NB4 (cell line): Measurements from ENCODE around the gene RSPH3.
"Not testable (repeated sequence)": the region's sequence is repeated elsewhere in the genome, so short reads cannot be mapped to it uniquely, and the experiment has no call there.

Experiments
- DNase-seq: peaks from one replicate; pipeline ENCODE4 v3.0.0; 2010; ENCODE audit warnings: low read depth
- H3K4me3 ChIP-seq: one replicate; pipeline ENCODE4 v1.5.1; 2011; ENCODE audit warnings: mild to moderate bottlenecking, low read depth, low read length, moderate library complexity
- MYC ChIP-seq: IDR thresholded peaks from 2 replicates; pipeline ENCODE4 v1.6.1; 2011; ENCODE audit warnings: low read depth, low read length
- POLR2A ChIP-seq: IDR thresholded peaks from 2 replicates; pipeline ENCODE4 v1.6.1; 2011; ENCODE audit warnings: mild to moderate bottlenecking; ENCODE audit not compliant: insufficient read length; ENCODE audit errors: extremely low read depth
- TF ChIP-seq, protein P1 (sequence below): IDR thresholded peaks from one replicate; pipeline ENCODE4 v1.5.1; 2012; ENCODE audit warnings: low read depth, low read length
- TF ChIP-seq, protein P2 (sequence below): IDR thresholded peaks from 2 replicates; pipeline ENCODE4 v1.6.1; 2011; ENCODE audit warnings: low read depth, low read length

RSPH3 gene

DNA sequence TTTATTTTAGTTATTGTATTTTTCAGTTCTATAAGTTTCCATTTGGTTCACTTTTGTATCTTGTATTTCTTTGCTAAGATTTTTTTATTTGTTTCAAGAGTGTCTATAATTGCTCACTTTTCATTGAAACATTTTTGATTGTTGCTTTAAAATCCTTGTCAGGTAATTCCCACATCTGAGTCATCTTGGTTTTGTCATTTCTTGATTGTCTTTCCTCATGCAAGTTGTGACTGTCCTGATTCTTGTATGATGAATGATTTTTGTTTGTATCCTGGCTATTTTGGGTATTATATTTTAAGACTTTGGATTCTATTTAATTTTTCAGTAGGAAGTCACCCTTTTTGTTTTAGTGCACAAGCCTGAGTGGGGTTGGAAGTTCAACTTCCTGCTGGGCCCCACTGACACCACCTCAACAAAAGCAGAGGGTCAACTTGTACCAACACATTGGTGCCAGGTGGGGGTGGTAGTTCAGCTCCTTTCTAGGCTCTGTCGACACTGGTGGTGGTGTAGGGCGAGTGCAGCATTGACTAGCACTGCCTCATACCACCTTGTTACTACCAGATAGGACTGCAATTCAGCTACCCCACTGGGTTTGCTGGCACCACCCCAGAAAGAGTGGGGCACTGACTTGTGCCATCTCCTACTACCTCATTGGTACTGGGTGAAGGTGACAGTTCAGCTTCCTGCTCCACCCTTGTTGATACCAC is 8.8 kb downstream of the RSPH3 start:
- no peak overlapping the region for H3K4me3 ChIP-seq
- TF ChIP-seq, protein P1, sequence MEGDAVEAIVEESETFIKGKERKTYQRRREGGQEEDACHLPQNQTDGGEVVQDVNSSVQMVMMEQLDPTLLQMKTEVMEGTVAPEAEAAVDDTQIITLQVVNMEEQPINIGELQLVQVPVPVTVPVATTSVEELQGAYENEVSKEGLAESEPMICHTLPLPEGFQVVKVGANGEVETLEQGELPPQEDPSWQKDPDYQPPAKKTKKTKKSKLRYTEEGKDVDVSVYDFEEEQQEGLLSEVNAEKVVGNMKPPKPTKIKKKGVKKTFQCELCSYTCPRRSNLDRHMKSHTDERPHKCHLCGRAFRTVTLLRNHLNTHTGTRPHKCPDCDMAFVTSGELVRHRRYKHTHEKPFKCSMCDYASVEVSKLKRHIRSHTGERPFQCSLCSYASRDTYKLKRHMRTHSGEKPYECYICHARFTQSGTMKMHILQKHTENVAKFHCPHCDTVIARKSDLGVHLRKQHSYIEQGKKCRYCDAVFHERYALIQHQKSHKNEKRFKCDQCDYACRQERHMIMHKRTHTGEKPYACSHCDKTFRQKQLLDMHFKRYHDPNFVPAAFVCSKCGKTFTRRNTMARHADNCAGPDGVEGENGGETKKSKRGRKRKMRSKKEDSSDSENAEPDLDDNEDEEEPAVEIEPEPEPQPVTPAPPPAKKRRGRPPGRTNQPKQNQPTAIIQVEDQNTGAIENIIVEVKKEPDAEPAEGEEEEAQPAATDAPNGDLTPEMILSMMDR = peak; percentile 25
- TF ChIP-seq, protein P2, sequence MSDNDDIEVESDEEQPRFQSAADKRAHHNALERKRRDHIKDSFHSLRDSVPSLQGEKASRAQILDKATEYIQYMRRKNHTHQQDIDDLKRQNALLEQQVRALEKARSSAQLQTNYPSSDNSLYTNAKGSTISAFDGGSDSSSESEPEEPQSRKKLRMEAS = no peak
- TF ChIP-seq POLR2A = no peak
- no peak for TF ChIP-seq MYC
- DNase-seq = peak; percentile 44

DNA sequence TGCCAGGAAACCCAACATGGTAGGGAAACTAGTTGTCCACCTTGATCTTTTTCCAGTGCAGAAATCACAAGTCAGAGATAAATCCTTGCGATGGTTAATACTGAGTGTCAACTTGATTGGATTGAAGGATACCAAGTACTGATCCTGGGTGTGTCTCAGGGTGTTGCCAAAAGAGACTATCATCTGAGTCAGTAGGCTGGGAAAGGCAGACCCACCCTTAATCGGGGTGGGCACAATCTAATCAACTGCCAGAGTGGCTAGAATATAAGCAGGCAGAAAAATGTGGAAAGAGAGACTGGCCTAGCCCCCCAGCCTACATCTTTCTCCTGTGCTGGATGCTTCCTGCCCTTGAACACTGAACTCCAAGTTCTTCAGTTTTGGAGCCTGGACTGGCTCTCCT is 10.3 kb downstream of the RSPH3 start:
- not testable (repeated sequence) for DNase-seq, H3K4me3 ChIP-seq

DNA sequence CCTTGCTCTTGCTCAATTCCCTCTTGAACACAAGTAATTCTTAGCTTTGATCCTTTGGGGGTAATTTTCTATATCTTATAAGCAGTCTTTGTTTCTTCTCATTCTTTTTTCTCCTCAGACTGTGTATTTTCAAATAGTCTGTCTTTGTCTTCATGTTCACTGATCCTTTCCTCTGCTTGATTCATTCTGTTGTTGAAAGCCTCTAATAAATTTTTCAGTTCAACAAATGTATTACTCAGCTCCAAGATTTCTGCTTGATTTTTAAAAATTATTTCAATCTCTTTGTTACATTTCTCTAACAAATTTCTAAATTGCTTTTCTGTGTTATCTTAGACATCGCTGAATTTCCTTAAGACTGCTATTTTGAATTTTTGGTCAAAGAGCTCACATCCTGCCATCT is 11.5 kb downstream of the RSPH3 start:
- no peak overlapping the region for H3K4me3 ChIP-seq
- TF ChIP-seq, protein P2 = no peak
- DNase-seq = no peak

DNA sequence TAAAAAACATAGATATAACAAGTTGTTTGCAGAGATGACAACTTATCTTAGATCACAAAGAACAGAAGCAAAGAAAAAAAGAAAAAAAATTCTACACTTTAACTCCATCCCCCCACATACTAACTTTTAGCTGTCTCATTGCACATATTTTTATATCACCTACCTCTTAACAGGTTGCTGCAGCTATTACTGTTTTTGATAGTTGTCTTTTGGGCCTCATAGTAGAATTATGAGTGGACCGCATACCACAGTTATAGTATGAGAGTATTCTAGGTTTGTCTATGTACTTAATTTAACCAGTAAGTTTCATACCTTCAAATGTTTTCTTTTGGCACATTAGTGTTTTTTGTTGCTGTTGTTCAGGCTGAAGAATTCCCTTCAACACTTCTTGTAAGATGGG is 12.3 kb downstream of the RSPH3 start:
- DNase-seq = no peak
- TF ChIP-seq POLR2A (no peak), MYC (no peak)
- TF ChIP-seq, protein P2 = no peak
- TF ChIP-seq, protein P1 = no peak
- no peak overlapping the region for H3K4me3 ChIP-seq

DNA sequence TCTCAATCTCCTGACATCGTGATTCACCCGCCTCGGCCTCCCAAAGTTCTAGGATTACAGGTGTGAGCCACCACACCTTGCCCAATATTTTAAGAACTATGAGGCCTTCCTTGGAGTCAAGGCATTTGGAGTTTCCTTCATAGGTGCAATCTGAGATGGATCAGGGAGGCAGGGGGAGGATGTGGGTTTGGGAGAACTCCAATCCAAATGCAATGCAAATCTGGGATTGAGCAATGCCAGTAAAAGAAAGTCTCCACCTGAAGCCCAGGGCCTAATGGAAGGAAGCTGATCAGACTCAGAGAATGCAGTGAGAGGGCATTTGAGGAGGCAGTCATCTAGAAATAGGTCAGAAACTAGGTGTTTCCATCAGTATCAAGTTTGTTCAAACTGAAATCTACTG is 21.2 kb downstream of the RSPH3 start:
- TF ChIP-seq, protein P1 = no peak
- TF ChIP-seq MYC (no peak), POLR2A (no peak)
- TF ChIP-seq, protein P2 = no peak
- DNase-seq = no peak
- no peak overlapping the region for H3K4me3 ChIP-seq

DNA sequence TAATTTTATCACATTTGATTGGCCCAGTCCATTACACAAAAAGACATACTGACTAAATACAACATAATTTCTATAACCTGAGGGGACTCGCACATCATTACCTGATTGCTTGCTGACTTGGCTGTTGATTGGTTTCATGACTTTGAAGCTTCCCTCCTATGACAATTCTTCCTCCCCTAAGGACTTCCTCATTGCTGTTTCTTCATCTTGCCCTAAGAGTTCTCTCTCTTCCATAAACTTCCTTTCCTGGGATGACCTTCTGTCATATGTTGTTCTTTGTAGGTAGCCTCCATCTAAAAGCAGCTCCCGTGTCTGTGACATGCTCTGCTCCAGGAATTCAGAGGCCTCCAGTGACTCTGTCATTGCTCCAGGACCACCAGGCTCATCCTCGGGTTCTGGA is 22.6 kb downstream of the RSPH3 start:
- TF ChIP-seq, protein P2 = no peak
- TF ChIP-seq MYC = no peak
- TF ChIP-seq, protein P1 = no peak
- no peak for TF ChIP-seq POLR2A
- no peak overlapping the region for H3K4me3 ChIP-seq
- DNase-seq = no peak
